Endothelial cell of umbilical vein (primary cell): Measurements from ENCODE around the gene CMA1. TPM values are rescaled to one million over a fixed set of nuclear protein-coding genes. Genes with fewer than 3 reads are reported as not detected.

Source experiments
- BruUV-seq: library from RNA; stranded (reverse); fragments of 400-500 nt; replicated peaks from 2 replicates; lab custom pipeline; 2021; lab: Mats Ljungman, UMichigan
- CTCF ChIA-PET: fragments of 300-600, 350-600 bp; sonication (Branson Sonifier 250); formaldehyde crosslinking; loops from one replicate; lab custom pipeline; 2021; ENCODE audit warnings: antibody characterized with exemption, inconsistent platforms; lab: Charles Lee
- POLR2A ChIA-PET: fragments of 300-600, 350-600 bp; sonication (Branson Sonifier 250); formaldehyde crosslinking; loops from one replicate; lab custom pipeline; 2021; ENCODE audit warnings: antibody characterized with exemption, inconsistent platforms; lab: Charles Lee
- DNase-seq: peaks from one replicate; pipeline ENCODE4 v3.0.0-alpha.2; 2011; ENCODE audit warnings: low read depth, low spot score
- FAIRE-seq: peaks from 2 replicates; lab custom pipeline; 2011; peaks lifted over from hg19 to GRCh38; lab: Jason Lieb, UNC
- H2AFZ ChIP-seq: 2 replicates; pipeline ENCODE4 v1.6.0; 2012; ENCODE audit warnings: low read depth, low read length, control low read depth, inconsistent platforms
- H3K27ac ChIP-seq: 2 replicates; pipeline ENCODE4 v1.5.1; 2011; ENCODE audit warnings: low read depth, mild to moderate bottlenecking, control low read depth, low read length, moderate library complexity; ENCODE audit not compliant: insufficient read depth
- H3K27me3 ChIP-seq, 2 experiments: 2 replicates each; pipeline versions ENCODE4 v1.6.0 to v1.6.1; 2011; ENCODE audit warnings: low read length in 2 of 2, mixed read lengths in 1 of 2; ENCODE audit not compliant: control insufficient read depth in 2 of 2, insufficient read depth in 2 of 2
- H3K36me3 ChIP-seq, 2 experiments: 2 replicates in 1 of 2; 3 replicates in 1 of 2; pipeline ENCODE4 v1.5.1; 2011; ENCODE audit warnings: low read length in 2 of 2, mild to moderate bottlenecking in 1 of 2, moderate library complexity in 1 of 2; ENCODE audit not compliant: control insufficient read depth in 2 of 2, insufficient read depth in 2 of 2; ENCODE audit errors: extremely low read depth in 1 of 2
- H3K4me1 ChIP-seq: 3 replicates; pipeline ENCODE4 v1.5.1; 2011; ENCODE audit warnings: mild to moderate bottlenecking, low read length; ENCODE audit not compliant: control insufficient read depth, insufficient read depth; ENCODE audit errors: extremely low read depth
- H3K4me2 ChIP-seq: 2 replicates; pipeline ENCODE4 v1.6.1; 2011; ENCODE audit warnings: low read length, control low read depth, mixed read lengths; ENCODE audit not compliant: insufficient read depth
- H3K4me3 ChIP-seq, 3 experiments: fragments of 200-600 bp in 1 of 3; sonication (generic), shearing (Covaris generic) in 1 of 3; replicated peaks in 1 of 3; 2 replicates each; pipeline ENCODE4 v1.5.1; 2011 to 2016; ENCODE audit warnings: control low read depth in 3 of 3, low read length in 3 of 3, mild to moderate bottlenecking in 2 of 3, inconsistent platforms in 1 of 3, low read depth in 1 of 3, moderate library complexity in 1 of 3; ENCODE audit not compliant: insufficient read depth in 1 of 3
- H3K79me2 ChIP-seq: 2 replicates; pipeline ENCODE4 v1.6.0; 2012; ENCODE audit warnings: low read length, inconsistent platforms; ENCODE audit not compliant: control insufficient read depth, insufficient read depth
- H3K9ac ChIP-seq: replicated peaks from 2 replicates; pipeline ENCODE3; 2011; ENCODE audit warnings: low read length, control low read depth; ENCODE audit not compliant: insufficient read depth; ENCODE audit errors: extremely low read depth
- H3K9me1 ChIP-seq: replicated peaks from 3 replicates; pipeline ENCODE4 v1.6.0; 2011; ENCODE audit warnings: mild to moderate bottlenecking, low read length; ENCODE audit not compliant: control insufficient read depth, insufficient read depth; ENCODE audit errors: extremely low read depth
- H3K9me3 ChIP-seq: replicated peaks from 2 replicates; pipeline ENCODE4 v1.5.1; 2012; ENCODE audit warnings: low read length, inconsistent platforms; ENCODE audit not compliant: control insufficient read depth, insufficient read depth
- H4K20me1 ChIP-seq: replicated peaks from 2 replicates; pipeline ENCODE3; 2011; ENCODE audit warnings: mild to moderate bottlenecking, low read length; ENCODE audit not compliant: control insufficient read depth, insufficient read depth; ENCODE audit errors: extremely low read depth
- CTCF ChIP-seq, 2 donors: IDR thresholded peaks; 1 replicate in 1 of 2; 2 replicates in 1 of 2; pipeline ENCODE4 v1.5.1; 2011; ENCODE audit warnings: low read length in 2 of 2, mild to moderate bottlenecking in 2 of 2, moderate library complexity in 2 of 2, control low read depth in 1 of 2, inconsistent platforms in 1 of 2, low read depth in 1 of 2; ENCODE audit not compliant: insufficient read depth in 1 of 2; ENCODE audit errors: extremely low read depth in 1 of 2
- EZH2 ChIP-seq: IDR thresholded peaks from 2 replicates; pipeline ENCODE4 v1.6.1; 2012; ENCODE audit warnings: borderline replicate concordance, low read depth, mild to moderate bottlenecking, moderate library complexity, low read length, inconsistent platforms; ENCODE audit not compliant: severe bottlenecking
- FOS ChIP-seq: IDR thresholded peaks from 2 replicates; pipeline ENCODE4 v1.6.1; 2011; ENCODE audit warnings: mild to moderate bottlenecking, low read length, moderate library complexity, borderline replicate concordance; ENCODE audit not compliant: insufficient read depth
- GATA2 ChIP-seq: IDR thresholded peaks from 2 replicates; pipeline ENCODE4 v1.7.0; 2011; ENCODE audit warnings: low read depth, mild to moderate bottlenecking, moderate library complexity, mixed read lengths, low read length; ENCODE audit not compliant: insufficient read length, insufficient read depth
- JUN ChIP-seq: IDR thresholded peaks from 2 replicates; pipeline ENCODE4 v1.6.1; 2011; ENCODE audit warnings: borderline replicate concordance, low read depth; ENCODE audit not compliant: insufficient read length, insufficient read depth
- MAX ChIP-seq: IDR thresholded peaks from 2 replicates; pipeline ENCODE4 v1.6.1; 2011; ENCODE audit not compliant: insufficient read depth, insufficient read length
- MYC ChIP-seq: IDR thresholded peaks from one replicate; pipeline ENCODE4 v1.6.1; 2011; ENCODE audit warnings: mild to moderate bottlenecking, low read depth, low read length
- POLR2A ChIP-seq: IDR thresholded peaks from 2 replicates; pipeline ENCODE4 v1.6.1; 2012; ENCODE audit warnings: low read depth, mild to moderate bottlenecking, control low read depth, low read length
- POLR2AphosphoS5 ChIP-seq: IDR thresholded peaks from 2 replicates; pipeline ENCODE4 v1.6.1; 2012; ENCODE audit warnings: low read depth, mild to moderate bottlenecking, control low read depth, low read length, moderate library complexity; ENCODE audit not compliant: insufficient read depth
- dilution Hi-C: fragments of 300-500 bp; cut with MboI; formaldehyde crosslinking; loops from one replicate; pipeline ENCODE4 v1.15.0; 2019; ENCODE audit warnings: low sequenced_read_pairs; ENCODE audit not compliant: extremely low pct_ligation_motif_present
- intact Hi-C: fragments of 100-400 bp; cut with micrococcal nuclease; formaldehyde crosslinking; loops from one replicate; pipeline ENCODE4 v1.10.0; 2022
- polyA plus RNA-seq, 4 experiments: library from polyadenylated mRNA; depleted of rRNA in 3 of 4; stranded (reverse) in 3 of 4; unstranded in 1 of 4; fragments of >200 nt; gene quantifications; 2 replicates each; pipeline versions ENCODE4 v1.2.1 to v1.2.3, GENCODE V29; 2011 to 2012; ENCODE audit warnings: missing spikeins in 1 of 4
- total RNA-seq: library from RNA; stranded (reverse); gene quantifications from 2 replicates; pipeline ENCODE4 v1.2.3, GENCODE V29; 2021

CMA1 gene
- total and polyA plus RNA-seq, 2 donors (not counting 3 experiments of a cell fraction or from before 2014, with no cell fraction given): not detected

- no peak for TF ChIP-seq POLR2A
- TF ChIP-seq MAX: no peak
- TF ChIP-seq CTCF (IDR thresholded peaks at IDR 0.05; ENCODE audit: extremely low read depth in 1 of 2, insufficient read depth in 1 of 2, low read depth in 1 of 2, low read length in 2 of 2): no peak
- TF ChIP-seq EZH2: no peak
- no peaks in the 10 kb centered on the region for H4K20me1 ChIP-seq
- CTCF ChIA-PET: no interaction called here
- no peak for DNase-seq
- no peak overlapping the region for H2AFZ ChIP-seq
- no peak overlapping the region for H3K4me3 ChIP-seq
- no peaks in the 10 kb centered on the region for H3K27me3 ChIP-seq
- no peaks in the 10 kb centered on the region for H3K36me3 ChIP-seq
- H3K79me2 ChIP-seq: no peaks in the 10 kb centered on the region
- POLR2A ChIA-PET: no interaction called here
- H3K4me2 ChIP-seq: no peak overlapping the region
- intact Hi-C loops: no loop called here
- no peak overlapping the region for H3K27ac ChIP-seq
- H3K9me1 ChIP-seq: no peaks in the 10 kb centered on the region
- no peaks in the 10 kb centered on the region for H3K4me1 ChIP-seq
- no peak overlapping the region for H3K9ac ChIP-seq
- no peak for FAIRE-seq
- H3K9me3 ChIP-seq: no peaks in the 10 kb centered on the region
- no TSS peak for BruUV-seq
- dilution Hi-C loops: no loop called here
These were observed 46.7 kb downstream of the CMA1 start for GRCh38 chr14:24461336-24461735.

- no peaks in the 10 kb centered on the region for H3K27me3 ChIP-seq
- DNase-seq (no peak), FAIRE-seq (no peak)
- BruUV-seq: no TSS peak
- no peak overlapping the region for H3K9ac ChIP-seq
- H3K4me1 ChIP-seq: no peaks in the 10 kb centered on the region
- intact Hi-C loops: no loop called here
- no peaks in the 10 kb centered on the region for H3K9me1 ChIP-seq
- H3K4me3 ChIP-seq: no peak overlapping the region
- no peaks in the 10 kb centered on the region for H3K36me3 ChIP-seq
- ChIA-PET CTCF (interaction anchor here (1.4 to 2.0 kb wide), 2 partner anchors 22 to 126 kb away, joined by 4 to 5 read pairs; no protein-coding TSS in a partner anchor), POLR2A (interaction anchor here (1.1 kb wide), 1 partner anchor 17 kb away, joined by 3 read pairs; no protein-coding TSS in a partner anchor)
- TF ChIP-seq FOS (no peak), POLR2A (no peak), MYC (no peak), JUN (no peak), EZH2 (no peak), GATA2 (no peak), CTCF (IDR thresholded peaks at IDR 0.05; ENCODE audit: extremely low read depth in 1 of 2, insufficient read depth in 1 of 2, low read depth in 1 of 2, low read length in 2 of 2) (no peak), MAX (no peak), POLR2AphosphoS5 (no peak)
- no peak overlapping the region for H2AFZ ChIP-seq
- H3K4me2 ChIP-seq: no peak overlapping the region
- H4K20me1 ChIP-seq: no peaks in the 10 kb centered on the region
- no peaks in the 10 kb centered on the region for H3K79me2 ChIP-seq
- dilution Hi-C loops: no loop called here
- no peak overlapping the region for H3K27ac ChIP-seq
- H3K9me3 ChIP-seq: no peaks in the 10 kb centered on the region
These were observed 48.7 kb downstream of the CMA1 start for GRCh38 chr14:24459331-24459730.
